OCI-LY3 (cell line): ENCODE results near the gene POU6F2.

Experiments
- CTCF ChIP-seq: fragments of 200-600, 300-600 bp; sonication (generic); IDR thresholded peaks from 2 replicates; pipeline ENCODE4 v1.5.1; 2014; ENCODE audit warnings: antibody characterized with exemption, low read length, low read depth
- EZH2phosphoT487 ChIP-seq: fragments of 200-600 bp; shearing (Covaris generic); IDR thresholded peaks from 2 replicates; pipeline ENCODE4 v1.6.1; 2018; ENCODE audit warnings: antibody characterized with exemption, mixed run types, low read depth

- TF ChIP-seq CTCF (no peak), EZH2phosphoT487 (no peak)
Observed at GRCh38 chr7:39184391-39184790, 206.7 kb downstream of the POU6F2 start.
